SU-DHL-6 (cell line): ENCODE measurements around the gene CFAP92.

Experiments
- H2AFZ ChIP-seq: fragments of 200-600 bp; sonication (generic); 2 replicates; pipeline ENCODE4 v1.6.1; 2014; ENCODE audit warnings: low read depth, mild to moderate bottlenecking, moderate library complexity, mixed read lengths, antibody characterized with exemption, low read length; ENCODE audit not compliant: severe bottlenecking
- H3F3A ChIP-seq: fragments of 200-600 bp; shearing (Covaris generic); 2 replicates; pipeline ENCODE4 v1.6.0; 2016; ENCODE audit warnings: antibody characterized with exemption, mild to moderate bottlenecking; ENCODE audit not compliant: insufficient read depth
- H3K27ac ChIP-seq: fragments of 200-600 bp; sonication (generic); 2 replicates; pipeline ENCODE4 v1.5.1; 2016; ENCODE audit warnings: low read depth, mild to moderate bottlenecking, low read length, moderate library complexity, mixed read lengths
- H3K27me3 ChIP-seq: fragments of 200-600 bp; sonication (generic), shearing (Covaris generic); 2 replicates; pipeline ENCODE4 v1.6.0; 2014; ENCODE audit warnings: mild to moderate bottlenecking, low read length
- H3K36me3 ChIP-seq: fragments of 200-600 bp; sonication (generic); 2 replicates; pipeline ENCODE4 v1.6.1; 2014; ENCODE audit warnings: mild to moderate bottlenecking, low read length, mixed read lengths
- H3K4me2 ChIP-seq: fragments of 300-600, 200-600 bp; shearing (Covaris generic), sonication (generic); 2 replicates; pipeline ENCODE4 v1.6.0; 2014; ENCODE audit warnings: low read length, low read depth, mild to moderate bottlenecking; ENCODE audit not compliant: poor library complexity, severe bottlenecking
- H3K4me3 ChIP-seq: fragments of 200-600 bp; sonication (generic); 2 replicates; pipeline ENCODE4 v1.5.1; 2014; ENCODE audit warnings: antibody characterized with exemption, low read length, mild to moderate bottlenecking, mixed read lengths; ENCODE audit not compliant: insufficient read depth, poor library complexity, severe bottlenecking
- H3K79me2 ChIP-seq: fragments of 200-600 bp; sonication (generic); 2 replicates; pipeline ENCODE4 v1.6.1; 2014; ENCODE audit warnings: mild to moderate bottlenecking, low read length, moderate library complexity; ENCODE audit not compliant: insufficient read depth
- H3K9ac ChIP-seq: fragments of 200-600 bp; sonication (generic); 2 replicates; pipeline ENCODE4 v1.7.0; 2014; ENCODE audit warnings: mild to moderate bottlenecking, low read length
- H3K9me2 ChIP-seq: fragments of 200-600 bp; sonication (generic); replicated peaks from 2 replicates; pipeline ENCODE4 v1.6.1; 2014; ENCODE audit warnings: low read length; ENCODE audit not compliant: insufficient read depth
- H3K9me3 ChIP-seq: fragments of 200-600 bp; sonication (generic); 2 replicates; pipeline ENCODE4 v1.6.1; 2014; ENCODE audit warnings: low read length, mixed read lengths; ENCODE audit not compliant: insufficient read depth
- H4K20me1 ChIP-seq: fragments of 200-600 bp; sonication (generic); 2 replicates; pipeline ENCODE4 v1.6.1; 2014; ENCODE audit warnings: low read depth, mild to moderate bottlenecking, antibody characterized with exemption, low read length, moderate library complexity, mixed read lengths
- CTCF ChIP-seq: fragments of 200-600 bp; sonication (generic); IDR thresholded peaks from one replicate; pipeline ENCODE4 v1.5.1; 2017; ENCODE audit warnings: antibody characterized with exemption, mild to moderate bottlenecking, low read length, moderate library complexity; ENCODE audit not compliant: insufficient read depth, poor library complexity, severe bottlenecking
- EZH2phosphoT487 ChIP-seq: fragments of 200-600 bp; sonication (generic), shearing (Covaris generic); conservative IDR thresholded peaks from 2 replicates; pipeline ENCODE4 v1.6.1; 2018; ENCODE audit warnings: mild to moderate bottlenecking, antibody characterized with exemption, low read length, moderate library complexity, mixed read lengths

CFAP92 gene

GRCh38 chr3:128965818-128966217, 28.1 kb downstream of the CFAP92 start:
- Histone ChIP-seq H3K4me2 (no peak overlapping the region), H3K4me3 (no peak overlapping the region), H3F3A (no peaks in the 10 kb centered on the region), H2AFZ (no peak overlapping the region), H3K27me3 (no peaks in the 10 kb centered on the region), H3K27ac (no peak overlapping the region), H3K36me3 (no peaks in the 10 kb centered on the region), H4K20me1 (no peaks in the 10 kb centered on the region), H3K9ac (no peak overlapping the region), H3K9me3 (no peaks in the 10 kb centered on the region), H3K9me2 (no peaks in the 10 kb centered on the region), H3K79me2 (no peaks in the 10 kb centered on the region)
- no peak for TF ChIP-seq EZH2phosphoT487
- TF ChIP-seq CTCF = no peak

- H3F3A ChIP-seq = no peaks in the 10 kb centered on the region
- H4K20me1 ChIP-seq = no peaks in the 10 kb centered on the region
- H3K9me2 ChIP-seq = no peaks in the 10 kb centered on the region
- H3K36me3 ChIP-seq = no peaks in the 10 kb centered on the region
- no peak overlapping the region for H2AFZ ChIP-seq
- H3K9me3 ChIP-seq = no peaks in the 10 kb centered on the region
- no peak overlapping the region for H3K4me2 ChIP-seq
- no peaks in the 10 kb centered on the region for H3K79me2 ChIP-seq
- TF ChIP-seq CTCF = no peak
- TF ChIP-seq EZH2phosphoT487 = no peak
- no peak overlapping the region for H3K27ac ChIP-seq
- H3K4me3 ChIP-seq = no peak overlapping the region
- no peak overlapping the region for H3K9ac ChIP-seq
- no peaks in the 10 kb centered on the region for H3K27me3 ChIP-seq
Observed at GRCh38 chr3:128965280-128965679, 28.6 kb downstream of the CFAP92 start.

GRCh38 chr3:128956440-128956839, 37.4 kb downstream of the CFAP92 start:
- no peak overlapping the region for H3K4me2 ChIP-seq
- H3K27ac ChIP-seq = no peak overlapping the region
- TF ChIP-seq CTCF (no peak), EZH2phosphoT487 (no peak)
- H3K36me3 ChIP-seq = no peaks in the 10 kb centered on the region
- peaks cover 7% of the 10 kb centered on the region; the same call in 1 of the 2 replicates for H3K9me3 ChIP-seq
- no peak overlapping the region for H3K4me3 ChIP-seq
- no peaks in the 10 kb centered on the region for H3K9me2 ChIP-seq
- no peak overlapping the region for H3K9ac ChIP-seq
- no peaks in the 10 kb centered on the region for H3F3A ChIP-seq
- H3K79me2 ChIP-seq = no peaks in the 10 kb centered on the region
- H4K20me1 ChIP-seq = no peaks in the 10 kb centered on the region
- H3K27me3 ChIP-seq = no peaks in the 10 kb centered on the region
- no peak overlapping the region for H2AFZ ChIP-seq
